Right lobe of liver (tissue), 6 donors: ENCODE measurements around the gene ATF7. TPM values are rescaled to one million over a fixed set of nuclear protein-coding genes. Genes with fewer than 3 reads are reported as not detected.

Experiments
- ATAC-seq, 4 donors: fragments of 200-7000 bp; cut with Tn5 transposase; one replicate each; pipeline ENCODE4 v1.9.1; 2020; ENCODE audit warnings: mild to moderate bottlenecking in 4 of 4, moderate library complexity in 4 of 4
- DNase-seq, 3 donors: peaks; one replicate each; pipeline ENCODE4 v3.0.0-alpha.2; 2020
- H3K27ac ChIP-seq, 3 donors: fragments of 200-600 bp; one replicate each; pipeline ENCODE4 v1.8.0; 2022
- H3K27me3 ChIP-seq, 2 donors: fragments of 200-600 bp; one replicate each; pipeline ENCODE4 v1.8.0; 2022
- H3K36me3 ChIP-seq, 4 donors: fragments of 200-600 bp; sonication (generic) in 1 of 4; one replicate each; pipeline versions ENCODE4 v1.5.1 to v1.8.0; 2017 to 2022; ENCODE audit warnings: control low read depth in 1 of 4
- H3K4me1 ChIP-seq, 4 donors: fragments of 200-600 bp; sonication (generic) in 1 of 4; one replicate each; pipeline versions ENCODE4 v1.5.1 to v1.8.0; 2017 to 2022; ENCODE audit warnings: control low read depth in 1 of 4
- H3K4me3 ChIP-seq, 3 donors: fragments of 200-600 bp; one replicate each; pipeline ENCODE4 v1.8.0; 2022
- H3K9me3 ChIP-seq, 4 donors: fragments of 200-600 bp; sonication (generic) in 1 of 4; one replicate each; pipeline versions ENCODE4 v1.5.1 to v1.8.0; 2017 to 2022; ENCODE audit warnings: control low read depth in 1 of 4
- POLR2A ChIP-seq: fragments of 450-650 bp; IDR thresholded peaks from one replicate; pipeline ENCODE4 v1.6.1; 2017; ENCODE audit warnings: antibody characterized with exemption, mild to moderate bottlenecking
- WGBS: methylation state at CpG from one replicate; pipeline ENCODE4 v1.1.6; 2018; ENCODE audit warnings: low coverage, low lambda C conversion rate; ENCODE audit not compliant: insufficient coverage; ENCODE audit errors: missing lambda C conversion rate; 5-methylcytosine and 5-hydroxymethylcytosine counted together
- intact Hi-C, 2 donors: fragments of 100-400 bp; cut with DNase I; formaldehyde crosslinking; loops; one replicate each; pipeline versions ENCODE4 v1.11.2 to v1.14.1; 2022
- total RNA-seq, 6 experiments: library from RNA; depleted of rRNA in 2 of 6; stranded (reverse); fragments of >200 nt in 2 of 6; fragmentation: NEBNext Ultra II Directional in 3 of 6; extraction: Animal tissue kit (Norgen Biotek cat#: 25700) in 3 of 6; gene quantifications; one replicate each; pipeline versions ENCODE4 v1.1.0 to v1.2.4, GENCODE V29; 2016 to 2023
- TF ChIP-seq, protein P1 (sequence below), 4 donors: fragments of 200-600 bp in 3 of 4; fragments of 450-650 bp in 1 of 4; IDR thresholded peaks; one replicate each; pipeline versions ENCODE4 v1.5.1 to v1.8.0; 2016 to 2022; ENCODE audit warnings: antibody characterized with exemption in 4 of 4, mild to moderate bottlenecking in 2 of 4
- donor health status: DM: no; HTN: yes; CAD: no.
- donor health status: DM: no; HTN: no; CAD: no.
- donor health status: DM: no; HTN: no; CAD: no.
- donor health status: DM: no; HTN: yes; CAD: no.
- donor health status: DM: no; HTN: yes; CAD: no.

ATF7 gene
- total RNA-seq, 6 experiments from 2014 or later: 7.9 to 18.7 (median 12.3) TPM

DNA sequence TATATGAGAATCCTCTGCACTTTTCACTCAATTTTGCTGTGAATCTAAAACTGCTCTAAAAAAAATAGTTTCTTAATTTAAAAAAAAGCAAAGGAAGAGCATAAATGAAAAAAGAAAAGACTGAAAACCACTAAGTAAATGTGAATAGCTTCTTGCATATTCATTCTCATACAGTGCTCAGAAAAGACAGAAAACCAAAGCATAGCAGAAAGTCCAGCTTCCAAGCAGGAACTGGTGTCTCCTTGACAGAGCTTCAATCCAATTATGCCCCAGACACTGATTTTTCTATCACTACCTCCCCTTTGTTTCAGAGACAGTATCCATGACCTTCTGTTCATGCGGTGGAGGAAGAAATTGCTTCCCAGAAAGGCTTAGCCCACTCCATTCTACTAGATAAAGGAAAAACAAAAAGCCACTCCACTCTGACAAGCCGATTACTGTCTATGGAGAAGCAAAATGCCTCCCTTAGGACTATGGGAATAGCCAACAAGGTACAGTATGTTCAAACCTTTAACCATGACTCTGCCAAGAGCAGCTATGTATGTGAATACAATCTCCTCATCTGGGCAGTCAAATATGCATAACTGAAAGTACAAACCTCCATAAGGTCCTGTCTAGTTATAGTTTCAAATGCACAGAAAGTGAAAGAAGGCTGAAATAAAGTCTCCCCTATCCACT is 40.6 kb downstream of the ATF7 start:
- H3K36me3 ChIP-seq: no peaks in the 10 kb centered on the region
- intact Hi-C loops: no loop called here
- H3K27ac ChIP-seq: no peak overlapping the region
- DNase-seq: no peak
- H3K4me3 ChIP-seq: no peak overlapping the region
- no peak for ATAC-seq
- TF ChIP-seq, protein P1, sequence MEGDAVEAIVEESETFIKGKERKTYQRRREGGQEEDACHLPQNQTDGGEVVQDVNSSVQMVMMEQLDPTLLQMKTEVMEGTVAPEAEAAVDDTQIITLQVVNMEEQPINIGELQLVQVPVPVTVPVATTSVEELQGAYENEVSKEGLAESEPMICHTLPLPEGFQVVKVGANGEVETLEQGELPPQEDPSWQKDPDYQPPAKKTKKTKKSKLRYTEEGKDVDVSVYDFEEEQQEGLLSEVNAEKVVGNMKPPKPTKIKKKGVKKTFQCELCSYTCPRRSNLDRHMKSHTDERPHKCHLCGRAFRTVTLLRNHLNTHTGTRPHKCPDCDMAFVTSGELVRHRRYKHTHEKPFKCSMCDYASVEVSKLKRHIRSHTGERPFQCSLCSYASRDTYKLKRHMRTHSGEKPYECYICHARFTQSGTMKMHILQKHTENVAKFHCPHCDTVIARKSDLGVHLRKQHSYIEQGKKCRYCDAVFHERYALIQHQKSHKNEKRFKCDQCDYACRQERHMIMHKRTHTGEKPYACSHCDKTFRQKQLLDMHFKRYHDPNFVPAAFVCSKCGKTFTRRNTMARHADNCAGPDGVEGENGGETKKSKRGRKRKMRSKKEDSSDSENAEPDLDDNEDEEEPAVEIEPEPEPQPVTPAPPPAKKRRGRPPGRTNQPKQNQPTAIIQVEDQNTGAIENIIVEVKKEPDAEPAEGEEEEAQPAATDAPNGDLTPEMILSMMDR (IDR thresholded peaks at IDR 0.05): no peak
- no peak for TF ChIP-seq POLR2A
- 88% methylated on average over 2 of the region's 2 CpGs for WGBS
- no peaks in the 10 kb centered on the region for H3K9me3 ChIP-seq
- no peaks in the 10 kb centered on the region for H3K27me3 ChIP-seq
- H3K4me1 ChIP-seq: no peaks in the 10 kb centered on the region

DNA sequence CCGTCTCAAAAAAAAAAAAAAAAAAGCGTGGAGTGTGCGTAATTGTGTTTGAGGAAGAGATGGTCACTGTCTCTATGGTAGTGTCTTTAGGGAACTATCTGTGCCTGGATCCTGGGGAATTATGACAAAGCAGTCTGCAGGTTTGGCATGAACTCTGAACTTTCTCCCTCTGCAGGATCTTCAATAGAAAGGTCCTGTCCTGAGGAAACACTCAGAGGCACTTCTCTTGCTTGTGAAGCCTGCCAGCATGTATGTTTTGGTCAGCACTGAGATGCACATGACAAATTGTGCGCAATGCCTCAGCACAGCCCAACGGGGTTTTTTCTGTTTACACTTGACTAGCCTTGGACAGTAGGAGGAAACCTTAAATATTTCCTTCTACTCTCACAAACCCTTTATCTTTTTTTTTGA is 46.6 kb downstream of the ATF7 start:
- Histone ChIP-seq H3K4me1 (no peaks in the 10 kb centered on the region), H3K27ac (no peak overlapping the region), H3K36me3 (no peaks in the 10 kb centered on the region), H3K4me3 (no peak overlapping the region), H3K9me3 (no peaks in the 10 kb centered on the region), H3K27me3 (no peaks in the 10 kb centered on the region)
- DNase-seq (no peak), ATAC-seq (peak; percentile 48 to 73 (median 64))
- 64% methylated on average over 3 of the region's 5 CpGs for WGBS
- no peak for TF ChIP-seq POLR2A
- TF ChIP-seq, protein P1 (IDR thresholded peaks at IDR 0.05): no peak
- intact Hi-C loops: no loop called here

DNA sequence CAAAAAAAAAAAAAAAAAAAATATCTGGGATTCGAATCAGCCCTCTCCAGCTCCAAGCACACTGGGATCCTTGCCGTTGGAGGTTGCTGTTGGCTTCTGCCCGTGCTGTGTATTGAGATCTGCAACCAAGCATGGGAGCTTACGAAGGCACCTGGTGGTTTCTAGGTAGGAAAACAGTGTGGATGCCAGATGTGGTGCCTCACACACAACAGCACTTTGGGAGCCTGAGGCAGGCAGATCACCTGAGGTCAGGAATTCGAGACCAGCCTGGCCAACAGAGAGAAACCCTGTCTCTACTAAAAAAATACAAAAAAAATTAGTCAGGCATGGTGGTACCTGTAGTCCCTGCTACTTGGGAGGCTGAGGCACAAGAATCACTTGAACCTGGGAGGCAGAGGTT is 47.4 kb downstream of the ATF7 start:
- Histone ChIP-seq H3K9me3 (no peaks in the 10 kb centered on the region), H3K4me1 (no peaks in the 10 kb centered on the region), H3K36me3 (no peaks in the 10 kb centered on the region), H3K4me3 (no peak overlapping the region), H3K27ac (no peak overlapping the region), H3K27me3 (no peaks in the 10 kb centered on the region)
- DNase-seq (no peak), ATAC-seq (no peak)
- intact Hi-C loops: no loop called here
- TF ChIP-seq, protein P1 (IDR thresholded peaks at IDR 0.05): no peak
- no peak for TF ChIP-seq POLR2A
- 90% methylated on average over 3 of the region's 5 CpGs for WGBS

DNA sequence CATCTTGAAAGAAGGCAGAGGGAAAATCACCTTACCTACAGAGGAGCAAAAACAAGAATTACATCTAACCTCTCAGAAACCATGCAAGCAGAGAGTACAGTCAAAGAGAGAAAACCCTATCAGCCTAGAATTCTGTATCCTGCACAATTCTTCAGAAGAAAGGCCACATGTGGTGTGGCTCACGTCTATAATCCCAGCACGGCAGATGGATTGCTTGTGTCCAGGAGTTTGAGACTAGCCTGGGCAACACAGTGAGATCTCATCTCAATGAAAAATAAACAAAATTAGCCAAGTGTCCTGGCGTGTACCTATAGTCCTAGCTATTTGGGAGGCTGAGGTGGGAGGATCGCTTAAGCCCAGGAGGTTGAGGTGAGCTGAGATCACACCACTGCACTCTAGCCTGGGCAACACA is 48.2 kb downstream of the ATF7 start:
- 90% methylated on average over 4 of the region's 4 CpGs for WGBS
- ATAC-seq (no peak), DNase-seq (no peak)
- no peak overlapping the region for H3K4me3 ChIP-seq
- no peaks in the 10 kb centered on the region for H3K27me3 ChIP-seq
- H3K4me1 ChIP-seq: no peaks in the 10 kb centered on the region
- intact Hi-C loops: no loop called here
- no peaks in the 10 kb centered on the region for H3K9me3 ChIP-seq
- no peak overlapping the region for H3K27ac ChIP-seq
- no peaks in the 10 kb centered on the region for H3K36me3 ChIP-seq
- no peak for TF ChIP-seq POLR2A
- TF ChIP-seq, protein P1 (IDR thresholded peaks at IDR 0.05): no peak
